Measurements from ENCODE around the gene STAB2.

STAB2 gene

DNA sequence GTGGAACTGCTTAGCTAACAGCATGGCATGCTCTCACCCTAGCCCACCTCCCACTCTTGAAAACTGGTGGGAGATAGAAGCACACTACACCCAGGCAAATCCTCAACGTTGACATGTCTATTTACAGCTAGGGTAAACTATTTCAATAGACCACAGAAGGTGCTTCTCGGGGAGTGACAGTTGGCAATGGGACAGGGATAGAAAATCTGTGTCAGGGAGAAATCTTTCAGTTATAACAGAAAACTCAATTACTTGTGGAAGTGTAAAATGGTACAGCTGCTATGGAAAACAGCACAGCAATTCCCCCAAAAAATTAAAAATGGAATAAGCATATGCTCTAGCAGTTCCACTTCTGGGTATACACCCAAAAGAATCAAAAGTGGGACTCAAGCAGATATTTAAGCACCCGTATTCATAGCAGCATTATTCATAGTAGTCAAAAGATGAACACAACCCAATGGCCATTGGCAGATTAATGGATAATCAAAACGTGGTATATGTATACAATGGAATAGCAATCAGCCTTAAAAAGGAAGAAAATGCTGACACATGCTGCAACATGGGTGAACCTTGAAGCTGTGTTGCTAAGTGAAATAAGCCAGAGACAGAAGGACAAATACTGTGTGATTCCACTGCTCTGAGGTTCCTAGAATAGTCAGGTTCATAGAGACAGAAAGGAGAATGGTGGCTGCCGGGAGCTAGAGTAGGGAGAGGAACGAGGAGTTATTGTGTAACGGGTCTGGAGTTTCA lies 92.5 kb downstream of the STAB2 start:
- H3K4me3 ChIP-seq (ENCODE audit: low read depth, low read length) = no peak overlapping the region
- no peaks in the 10 kb centered on the region for H3K9me3 ChIP-seq (ENCODE audit: control insufficient read depth, insufficient read depth, low read length)
- no peak overlapping the region for H3K9ac ChIP-seq (ENCODE audit: low read depth, low read length)
- no peaks in the 10 kb centered on the region for H3K27me3 ChIP-seq (ENCODE audit: control insufficient read depth, insufficient read depth, low read length)
- no peaks in the 10 kb centered on the region for H3K36me3 ChIP-seq (ENCODE audit: control insufficient read depth, insufficient read depth, low read length)
- H3K4me1 ChIP-seq (ENCODE audit: control insufficient read depth, insufficient read depth, low read length) = no peaks in the 10 kb centered on the region

DNA sequence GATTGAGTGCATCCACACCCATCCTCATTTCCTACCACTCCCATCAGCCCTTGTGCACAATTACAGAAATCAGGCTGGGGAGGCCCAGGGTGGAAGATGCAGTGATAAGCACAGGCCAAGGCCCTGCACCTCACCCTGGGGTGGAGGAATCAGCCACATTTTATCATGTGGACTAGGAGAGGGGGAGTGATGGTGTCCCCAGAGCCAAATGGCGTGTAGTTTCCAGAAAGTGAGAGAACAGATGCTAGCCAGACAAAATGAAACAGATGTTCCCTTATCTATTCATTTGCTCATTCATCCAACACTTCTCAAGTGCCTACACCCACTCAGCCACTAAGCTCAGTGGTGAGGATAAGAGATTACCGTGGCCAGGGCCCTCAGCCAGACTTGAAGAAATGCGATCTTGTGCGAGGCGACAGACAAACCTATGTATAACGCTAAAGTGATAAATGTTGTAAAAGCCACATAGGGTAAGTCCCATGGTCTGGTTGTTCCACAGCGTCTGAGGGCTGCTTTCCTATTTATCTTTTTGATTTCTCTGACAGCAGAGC lies 93.6 kb downstream of the STAB2 start:
- H3K9me3 ChIP-seq (ENCODE audit: control insufficient read depth, insufficient read depth, low read length) = no peaks in the 10 kb centered on the region
- no peak overlapping the region for H3K9ac ChIP-seq (ENCODE audit: low read depth, low read length)
- no peaks in the 10 kb centered on the region for H3K4me1 ChIP-seq (ENCODE audit: control insufficient read depth, insufficient read depth, low read length)
- no peaks in the 10 kb centered on the region for H3K36me3 ChIP-seq (ENCODE audit: control insufficient read depth, insufficient read depth, low read length)
- no peaks in the 10 kb centered on the region for H3K27me3 ChIP-seq (ENCODE audit: control insufficient read depth, insufficient read depth, low read length)
- no peak overlapping the region for H3K4me3 ChIP-seq (ENCODE audit: low read depth, low read length)

- Histone ChIP-seq H3K27me3 (ENCODE audit: control insufficient read depth, insufficient read depth, low read length) (no peaks in the 10 kb centered on the region), H3K9me3 (ENCODE audit: control insufficient read depth, insufficient read depth, low read length) (no peaks in the 10 kb centered on the region), H3K9ac (ENCODE audit: low read depth, low read length) (no peak overlapping the region), H3K4me1 (ENCODE audit: control insufficient read depth, insufficient read depth, low read length) (no peaks in the 10 kb centered on the region), H3K4me3 (ENCODE audit: low read depth, low read length) (no peak overlapping the region), H3K36me3 (ENCODE audit: control insufficient read depth, insufficient read depth, low read length) (no peaks in the 10 kb centered on the region)
Observed at GRCh38 chr12:103686026-103686425, 99.0 kb downstream of the STAB2 start.

- no peak overlapping the region for H3K4me3 ChIP-seq (ENCODE audit: low read depth, low read length)
- H3K9ac ChIP-seq (ENCODE audit: low read depth, low read length) = no peak overlapping the region
- H3K27me3 ChIP-seq (ENCODE audit: control insufficient read depth, insufficient read depth, low read length) = no peaks in the 10 kb centered on the region
Observed at GRCh38 chr12:103687253-103687652, 100.2 kb downstream of the STAB2 start.

DNA sequence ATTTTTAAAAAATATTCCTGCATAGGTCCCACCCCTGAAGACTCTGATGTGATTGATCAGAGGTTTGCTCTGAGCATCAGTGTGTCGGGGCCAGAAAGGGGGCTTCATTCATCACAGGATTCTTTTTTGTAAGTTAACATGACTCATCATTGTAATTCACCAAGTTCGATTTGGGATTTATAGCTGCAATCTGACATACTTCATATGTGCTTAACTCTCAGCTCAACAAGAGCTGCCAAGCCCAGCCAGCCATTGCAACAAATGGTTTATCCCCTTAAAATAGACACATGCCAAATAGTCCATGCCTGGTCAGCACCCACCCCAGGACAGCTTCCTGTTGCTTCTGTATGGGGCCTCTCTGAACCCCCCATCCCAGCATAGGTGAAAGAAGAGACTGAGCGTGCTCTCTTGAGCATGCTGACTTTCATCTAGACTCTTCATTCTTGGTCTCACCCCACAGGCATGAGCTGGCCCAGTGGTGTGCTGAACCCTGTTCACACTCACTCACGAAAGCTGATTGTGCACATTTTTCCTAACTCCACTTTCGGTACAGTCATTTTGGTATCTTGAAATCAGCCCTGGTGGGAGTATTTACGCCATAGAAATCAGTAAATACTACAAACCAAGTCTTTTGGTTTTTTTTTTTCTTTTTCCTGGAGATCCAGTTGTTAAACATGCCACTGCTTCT lies 101.4 kb downstream of the STAB2 start:
- Histone ChIP-seq H3K9me3 (ENCODE audit: control insufficient read depth, insufficient read depth, low read length) (no peaks in the 10 kb centered on the region), H3K9ac (ENCODE audit: low read depth, low read length) (no peak overlapping the region), H3K27me3 (ENCODE audit: control insufficient read depth, insufficient read depth, low read length) (no peaks in the 10 kb centered on the region), H3K4me3 (ENCODE audit: low read depth, low read length) (no peak overlapping the region), H3K36me3 (ENCODE audit: control insufficient read depth, insufficient read depth, low read length) (no peaks in the 10 kb centered on the region), H3K4me1 (ENCODE audit: control insufficient read depth, insufficient read depth, low read length) (no peaks in the 10 kb centered on the region)

More at GRCh38 chr12:103687253-103687652, 100.2 kb downstream of the STAB2 start:
- Histone ChIP-seq H3K36me3 (ENCODE audit: control insufficient read depth, insufficient read depth, low read length) (no peaks in the 10 kb centered on the region), H3K4me1 (ENCODE audit: control insufficient read depth, insufficient read depth, low read length) (no peaks in the 10 kb centered on the region), H3K9me3 (ENCODE audit: control insufficient read depth, insufficient read depth, low read length) (no peaks in the 10 kb centered on the region)

DNA sequence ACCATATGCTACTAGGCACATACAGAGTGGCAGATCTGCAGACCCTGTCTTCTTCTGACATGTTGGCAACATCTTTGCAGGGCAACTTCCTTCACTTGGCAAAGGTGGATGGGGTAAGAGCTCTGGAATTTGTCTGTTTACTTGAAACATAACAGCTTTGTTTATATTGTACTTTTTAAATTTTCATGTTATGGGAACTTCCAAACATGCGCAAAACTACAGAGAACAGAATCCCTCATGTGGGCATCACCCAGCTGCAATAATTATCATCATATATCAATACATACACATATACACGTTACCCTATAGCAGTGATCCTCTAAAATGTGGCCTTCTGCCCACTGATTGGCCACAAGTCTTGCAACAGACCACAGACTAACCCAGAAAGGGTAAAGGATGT lies 103.4 kb downstream of the STAB2 start:
- H3K4me3 ChIP-seq (ENCODE audit: low read depth, low read length) = no peak overlapping the region
- no peaks in the 10 kb centered on the region for H3K4me1 ChIP-seq (ENCODE audit: control insufficient read depth, insufficient read depth, low read length)
- no peaks in the 10 kb centered on the region for H3K9me3 ChIP-seq (ENCODE audit: control insufficient read depth, insufficient read depth, low read length)
- no peaks in the 10 kb centered on the region for H3K27me3 ChIP-seq (ENCODE audit: control insufficient read depth, insufficient read depth, low read length)
- H3K9ac ChIP-seq (ENCODE audit: low read depth, low read length) = no peak overlapping the region
- no peaks in the 10 kb centered on the region for H3K36me3 ChIP-seq (ENCODE audit: control insufficient read depth, insufficient read depth, low read length)

DNA sequence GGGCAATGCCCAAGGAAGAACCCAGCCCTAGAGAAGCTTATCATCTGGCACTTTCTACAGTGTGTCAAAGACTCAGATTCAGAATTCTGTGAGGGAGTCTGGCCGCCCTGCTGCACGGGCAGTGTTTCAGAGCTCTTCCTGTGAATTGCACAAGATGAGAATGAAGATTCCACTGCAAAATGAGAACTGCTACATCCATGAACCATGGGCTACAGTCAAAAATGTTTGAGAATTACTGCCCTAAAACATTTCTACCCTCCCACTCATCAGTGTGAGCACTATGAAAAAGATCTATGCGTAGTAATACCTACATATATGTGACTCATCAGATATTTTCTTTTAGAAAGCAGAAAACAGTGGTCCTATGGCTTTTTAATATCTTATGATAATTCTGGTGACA lies 104.0 kb downstream of the STAB2 start:
- no peaks in the 10 kb centered on the region for H3K9me3 ChIP-seq (ENCODE audit: control insufficient read depth, insufficient read depth, low read length)
- H3K9ac ChIP-seq (ENCODE audit: low read depth, low read length) = no peak overlapping the region
- H3K4me1 ChIP-seq (ENCODE audit: control insufficient read depth, insufficient read depth, low read length) = no peaks in the 10 kb centered on the region
- no peaks in the 10 kb centered on the region for H3K27me3 ChIP-seq (ENCODE audit: control insufficient read depth, insufficient read depth, low read length)
- no peaks in the 10 kb centered on the region for H3K36me3 ChIP-seq (ENCODE audit: control insufficient read depth, insufficient read depth, low read length)
- no peak overlapping the region for H3K4me3 ChIP-seq (ENCODE audit: low read depth, low read length)

DNA sequence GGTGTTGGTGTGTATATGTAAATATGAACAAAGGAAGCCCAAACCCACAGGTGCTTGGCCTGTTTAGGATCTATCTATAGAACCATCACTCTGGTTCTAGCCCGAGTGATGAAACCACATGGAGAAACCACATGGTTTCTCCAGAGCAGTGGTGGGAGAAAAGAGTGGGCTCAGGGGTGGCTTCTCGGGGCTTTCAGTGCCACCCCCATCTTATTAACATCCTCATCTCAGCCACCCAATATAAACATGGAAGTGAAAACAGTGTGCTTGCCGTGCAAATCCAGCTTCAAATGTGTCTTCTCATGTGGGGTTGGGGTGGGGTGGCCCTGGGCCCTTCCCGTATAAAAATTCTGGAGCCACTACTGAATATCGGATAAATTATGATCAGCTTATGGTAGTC lies 109.0 kb downstream of the STAB2 start:
- Histone ChIP-seq H3K27me3 (ENCODE audit: control insufficient read depth, insufficient read depth, low read length) (no peaks in the 10 kb centered on the region), H3K36me3 (ENCODE audit: control insufficient read depth, insufficient read depth, low read length) (no peaks in the 10 kb centered on the region), H3K9me3 (ENCODE audit: control insufficient read depth, insufficient read depth, low read length) (no peaks in the 10 kb centered on the region), H3K9ac (ENCODE audit: low read depth, low read length) (no peak overlapping the region), H3K4me1 (ENCODE audit: control insufficient read depth, insufficient read depth, low read length) (no peaks in the 10 kb centered on the region), H3K4me3 (ENCODE audit: low read depth, low read length) (no peak overlapping the region)

GRCh38 chr12:103697971-103698751 lies 111.1 kb downstream of the STAB2 start:
- Histone ChIP-seq H3K27me3 (ENCODE audit: control insufficient read depth, insufficient read depth, low read length) (no peaks in the 10 kb centered on the region), H3K9me3 (ENCODE audit: control insufficient read depth, insufficient read depth, low read length) (no peaks in the 10 kb centered on the region), H3K4me1 (ENCODE audit: control insufficient read depth, insufficient read depth, low read length) (no peaks in the 10 kb centered on the region), H3K36me3 (ENCODE audit: control insufficient read depth, insufficient read depth, low read length) (no peaks in the 10 kb centered on the region), H3K4me3 (ENCODE audit: low read depth, low read length) (no peak overlapping the region), H3K9ac (ENCODE audit: low read depth, low read length) (no peak overlapping the region)

DNA sequence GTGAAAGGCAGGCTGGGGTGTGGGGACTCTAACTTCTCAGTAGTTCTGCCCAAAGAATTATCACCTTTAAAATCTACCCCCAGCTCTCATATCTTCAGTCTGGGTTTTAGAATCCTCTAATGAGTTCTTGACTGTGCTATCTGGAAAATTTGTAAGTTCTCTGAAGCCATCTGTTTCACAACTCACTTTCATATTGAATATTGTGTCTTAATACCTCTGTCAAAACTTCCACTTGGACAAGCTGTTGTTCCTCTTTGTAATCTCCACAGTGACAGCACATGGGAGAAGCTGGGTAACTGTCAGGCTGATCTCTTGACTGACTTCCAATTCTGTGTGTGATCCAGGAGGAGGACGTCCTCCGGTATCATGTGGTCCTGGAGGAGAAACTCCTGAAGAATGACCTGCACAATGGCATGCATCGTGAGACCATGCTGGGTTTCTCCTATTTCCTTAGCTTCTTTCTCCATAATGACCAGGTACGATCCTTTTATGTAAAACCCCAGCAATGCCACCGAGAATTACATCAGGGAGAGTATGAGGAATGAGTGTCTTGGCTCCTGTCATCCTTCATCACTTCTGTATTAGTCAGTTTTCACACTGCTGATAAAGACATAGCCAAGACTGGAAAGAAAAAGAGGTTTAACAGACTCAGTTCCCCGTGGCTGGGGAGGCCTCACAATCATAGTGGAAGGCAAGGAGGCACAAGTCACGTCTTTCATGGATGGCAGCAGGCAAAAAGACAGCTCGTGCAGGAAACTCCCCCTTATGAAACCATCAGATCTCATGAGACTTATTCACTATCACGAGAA lies 111.9 kb downstream of the STAB2 start:
- Histone ChIP-seq H3K9ac (ENCODE audit: low read depth, low read length) (no peak overlapping the region), H3K36me3 (ENCODE audit: control insufficient read depth, insufficient read depth, low read length) (no peaks in the 10 kb centered on the region), H3K4me3 (ENCODE audit: low read depth, low read length) (no peak overlapping the region), H3K27me3 (ENCODE audit: control insufficient read depth, insufficient read depth, low read length) (no peaks in the 10 kb centered on the region), H3K9me3 (ENCODE audit: control insufficient read depth, insufficient read depth, low read length) (no peaks in the 10 kb centered on the region), H3K4me1 (ENCODE audit: control insufficient read depth, insufficient read depth, low read length) (no peaks in the 10 kb centered on the region)

GRCh38 chr12:103705098-103705497 lies 118.0 kb downstream of the STAB2 start:
- H3K9me3 ChIP-seq (ENCODE audit: control insufficient read depth, insufficient read depth, low read length) = no peaks in the 10 kb centered on the region
- H3K27me3 ChIP-seq (ENCODE audit: control insufficient read depth, insufficient read depth, low read length) = no peaks in the 10 kb centered on the region
- no peak overlapping the region for H3K9ac ChIP-seq (ENCODE audit: low read depth, low read length)
- no peak overlapping the region for H3K4me3 ChIP-seq (ENCODE audit: low read depth, low read length)
- no peaks in the 10 kb centered on the region for H3K36me3 ChIP-seq (ENCODE audit: control insufficient read depth, insufficient read depth, low read length)
- no peaks in the 10 kb centered on the region for H3K4me1 ChIP-seq (ENCODE audit: control insufficient read depth, insufficient read depth, low read length)
